ENCODE results near the gene ZCCHC4.

DNA sequence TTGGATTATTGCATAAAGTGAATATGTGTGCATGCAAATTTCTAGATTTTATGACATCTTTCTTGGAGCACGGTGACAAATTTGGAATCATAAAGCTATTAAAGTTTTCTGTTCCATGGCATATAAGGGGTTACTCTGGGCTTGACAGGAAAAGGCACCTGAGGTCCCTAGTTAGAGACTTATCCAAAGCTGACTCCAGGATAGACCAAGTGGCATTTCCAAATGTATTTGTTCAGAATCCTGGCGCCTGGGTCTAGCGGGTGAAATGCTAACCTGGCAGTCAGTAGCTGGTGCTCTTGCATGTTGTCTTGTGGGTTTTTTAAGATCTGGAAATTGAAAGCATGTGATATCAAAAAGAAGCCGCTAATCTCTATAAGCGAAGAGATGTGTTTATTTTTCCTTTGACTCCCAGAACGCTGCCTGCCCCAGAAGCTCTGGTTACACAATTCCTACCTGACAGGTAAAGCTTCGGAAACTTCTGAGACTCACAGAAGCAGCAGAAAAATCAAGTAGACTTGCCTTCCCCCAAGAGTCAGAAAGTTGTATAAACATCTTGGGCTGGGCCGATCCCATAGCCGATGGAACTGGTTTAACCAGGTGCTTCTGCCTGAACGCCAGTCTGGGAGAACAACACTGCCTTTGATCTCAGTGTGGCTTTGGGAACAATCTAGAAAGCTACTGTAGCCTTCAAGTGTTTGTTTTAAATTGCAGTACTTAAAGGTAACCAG lies 12.9 kb upstream of the ZCCHC4 start:
- TF ChIP-seq, protein P1, sequence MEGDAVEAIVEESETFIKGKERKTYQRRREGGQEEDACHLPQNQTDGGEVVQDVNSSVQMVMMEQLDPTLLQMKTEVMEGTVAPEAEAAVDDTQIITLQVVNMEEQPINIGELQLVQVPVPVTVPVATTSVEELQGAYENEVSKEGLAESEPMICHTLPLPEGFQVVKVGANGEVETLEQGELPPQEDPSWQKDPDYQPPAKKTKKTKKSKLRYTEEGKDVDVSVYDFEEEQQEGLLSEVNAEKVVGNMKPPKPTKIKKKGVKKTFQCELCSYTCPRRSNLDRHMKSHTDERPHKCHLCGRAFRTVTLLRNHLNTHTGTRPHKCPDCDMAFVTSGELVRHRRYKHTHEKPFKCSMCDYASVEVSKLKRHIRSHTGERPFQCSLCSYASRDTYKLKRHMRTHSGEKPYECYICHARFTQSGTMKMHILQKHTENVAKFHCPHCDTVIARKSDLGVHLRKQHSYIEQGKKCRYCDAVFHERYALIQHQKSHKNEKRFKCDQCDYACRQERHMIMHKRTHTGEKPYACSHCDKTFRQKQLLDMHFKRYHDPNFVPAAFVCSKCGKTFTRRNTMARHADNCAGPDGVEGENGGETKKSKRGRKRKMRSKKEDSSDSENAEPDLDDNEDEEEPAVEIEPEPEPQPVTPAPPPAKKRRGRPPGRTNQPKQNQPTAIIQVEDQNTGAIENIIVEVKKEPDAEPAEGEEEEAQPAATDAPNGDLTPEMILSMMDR (IDR thresholded peaks at IDR 0.05 in 4 of 5, conservative IDR thresholded peaks at IDR 0.05 in 1 of 5): no peak
- no peak for TF ChIP-seq POLR2A (IDR thresholded peaks at IDR 0.05)

Measured in gastrocnemius medialis (tissue), 4 donors.